Testis (tissue), 2 donors: ENCODE results near the gene CNTRL.

Experiments used
- POLR2A ChIP-seq: fragments of 450-650 bp; IDR thresholded peaks from one replicate; pipeline ENCODE4 v1.6.1; 2017; ENCODE audit warnings: antibody characterized with exemption, mild to moderate bottlenecking, moderate library complexity
- TF ChIP-seq, protein P1 (sequence below), 3 experiments: fragments of 450-650 bp in 2 of 3; fragments of 200-600 bp in 1 of 3; sonication (generic) in 1 of 3; IDR thresholded peaks; one replicate each; pipeline ENCODE4 v1.5.1; 2016 to 2019; ENCODE audit warnings: antibody characterized with exemption in 3 of 3, mild to moderate bottlenecking in 2 of 3, moderate library complexity in 1 of 3

DNA sequence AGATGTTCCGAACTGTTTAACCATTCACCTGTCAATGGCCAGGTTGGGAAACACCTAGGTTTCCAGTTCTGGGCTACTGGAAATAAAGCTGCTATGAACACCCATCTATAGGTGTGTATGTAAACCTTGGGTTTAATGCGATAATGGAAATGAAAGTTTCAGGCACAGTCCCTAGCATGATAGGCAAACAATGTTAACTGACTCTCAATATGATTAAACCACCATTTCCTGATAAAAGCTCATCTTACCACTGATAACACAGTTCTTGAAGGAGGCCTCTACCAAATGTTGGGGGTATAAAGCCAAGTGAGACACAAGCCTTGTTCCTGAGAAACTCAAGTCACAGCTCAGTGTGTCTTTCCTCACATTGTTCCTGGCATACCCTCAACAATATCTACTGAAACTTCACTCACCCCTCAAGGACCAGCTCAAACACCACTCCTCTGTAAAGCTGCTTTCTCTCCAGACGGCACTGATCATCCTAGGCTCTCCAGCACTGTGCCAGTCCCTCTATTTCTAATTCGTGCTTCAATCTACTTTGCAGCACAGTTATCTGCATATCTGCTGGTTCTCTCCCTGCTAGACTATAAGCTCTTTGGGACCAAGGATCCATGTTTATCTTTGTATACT lies 111.1 kb downstream of the CNTRL start:
- TF ChIP-seq, protein P1, sequence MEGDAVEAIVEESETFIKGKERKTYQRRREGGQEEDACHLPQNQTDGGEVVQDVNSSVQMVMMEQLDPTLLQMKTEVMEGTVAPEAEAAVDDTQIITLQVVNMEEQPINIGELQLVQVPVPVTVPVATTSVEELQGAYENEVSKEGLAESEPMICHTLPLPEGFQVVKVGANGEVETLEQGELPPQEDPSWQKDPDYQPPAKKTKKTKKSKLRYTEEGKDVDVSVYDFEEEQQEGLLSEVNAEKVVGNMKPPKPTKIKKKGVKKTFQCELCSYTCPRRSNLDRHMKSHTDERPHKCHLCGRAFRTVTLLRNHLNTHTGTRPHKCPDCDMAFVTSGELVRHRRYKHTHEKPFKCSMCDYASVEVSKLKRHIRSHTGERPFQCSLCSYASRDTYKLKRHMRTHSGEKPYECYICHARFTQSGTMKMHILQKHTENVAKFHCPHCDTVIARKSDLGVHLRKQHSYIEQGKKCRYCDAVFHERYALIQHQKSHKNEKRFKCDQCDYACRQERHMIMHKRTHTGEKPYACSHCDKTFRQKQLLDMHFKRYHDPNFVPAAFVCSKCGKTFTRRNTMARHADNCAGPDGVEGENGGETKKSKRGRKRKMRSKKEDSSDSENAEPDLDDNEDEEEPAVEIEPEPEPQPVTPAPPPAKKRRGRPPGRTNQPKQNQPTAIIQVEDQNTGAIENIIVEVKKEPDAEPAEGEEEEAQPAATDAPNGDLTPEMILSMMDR (IDR thresholded peaks at IDR 0.05), result no peak
- TF ChIP-seq POLR2A, result no peak
